Cardiac fibroblast (primary cell): ENCODE data around the gene CNNM2.
A peak's percentile ranks its signal among the peaks of the same experiment; 100 is the strongest.

Source experiments
- DNase-seq, 2 donors: peaks; one replicate each; pipeline versions ENCODE4 v3.0.0 to v3.0.0-alpha.2; 2010; ENCODE audit warnings: low read depth in 2 of 2
- H3K4me3 ChIP-seq, 2 donors: replicated peaks in 1 of 2; 1 replicate in 1 of 2; 2 replicates in 1 of 2; pipeline ENCODE4 v1.5.1; 2011; ENCODE audit warnings: low read depth in 2 of 2, low read length in 2 of 2, mild to moderate bottlenecking in 2 of 2, moderate library complexity in 1 of 2
- CTCF ChIP-seq: IDR thresholded peaks from one replicate; pipeline ENCODE4 v1.5.1; 2011; ENCODE audit warnings: low read depth, mild to moderate bottlenecking, low read length, inconsistent platforms

The CNNM2 gene

DNA sequence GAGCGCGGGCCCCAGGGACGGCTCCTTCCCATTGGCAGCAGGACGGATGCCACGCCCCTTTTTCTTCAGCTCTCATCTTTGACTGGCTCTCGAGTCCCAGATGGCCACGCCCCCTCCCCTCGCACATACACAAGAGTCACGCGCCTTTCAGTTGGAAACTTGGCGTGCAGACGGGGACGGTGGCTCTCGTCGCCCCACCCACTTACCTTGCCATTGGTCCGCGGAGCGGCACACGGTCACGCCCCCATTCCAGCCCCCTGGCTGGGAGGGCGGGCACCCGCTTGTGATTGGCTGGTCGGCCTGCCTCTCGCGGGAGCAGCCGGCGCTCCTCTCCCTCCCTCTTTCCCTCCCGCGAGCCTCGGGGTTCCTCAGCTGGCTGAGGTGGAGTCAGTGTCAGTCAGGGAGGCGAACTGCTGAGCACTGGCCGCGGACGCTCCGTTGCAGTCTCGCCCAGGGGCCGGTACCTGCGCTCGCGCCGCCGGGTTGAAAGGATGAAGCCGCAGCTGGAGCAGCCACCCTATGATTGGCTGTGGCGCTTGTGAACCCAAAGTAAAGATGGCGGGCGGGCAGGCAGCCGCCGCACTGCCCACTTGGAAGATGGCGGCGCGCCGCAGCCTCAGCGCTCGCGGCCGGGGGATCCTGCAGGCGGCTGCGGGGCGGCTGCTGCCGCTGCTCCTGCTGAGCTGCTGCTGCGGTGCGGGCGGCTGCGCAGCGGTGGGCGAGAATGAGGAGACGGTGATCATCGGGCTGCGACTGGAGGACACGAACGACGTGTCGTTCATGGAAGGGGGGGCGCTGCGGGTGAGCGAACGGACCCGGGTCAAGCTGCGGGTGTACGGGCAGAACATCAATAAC lies at the start of gene CNNM2:
Gene CNNM2, plus strand, starts transcription at position 333 of the 855 bp plus-strand sequence. Its CDS starts 187 bp downstream, at position 520.
- TF ChIP-seq CTCF, result no peak
- H3K4me3 ChIP-seq, result peak within 1 kb of the TSS; percentile 89 to 99
- DNase-seq, result peak; percentile 100

DNA sequence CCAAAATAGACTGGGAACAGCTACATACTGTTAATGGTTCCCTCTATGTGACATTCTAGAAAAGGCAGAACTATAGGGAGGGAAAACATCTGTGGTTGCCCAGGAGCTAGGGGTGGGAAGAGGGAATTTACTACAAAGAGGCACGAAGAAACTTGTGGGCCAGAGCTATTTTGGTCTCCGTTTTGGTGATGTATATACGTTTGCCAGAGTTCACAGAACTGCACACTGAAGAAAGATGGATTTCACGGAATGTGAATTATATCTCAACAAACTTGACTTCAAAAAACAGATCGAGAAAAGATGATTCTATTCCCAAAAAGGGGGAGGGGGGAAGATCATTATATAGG lies 49.2 kb upstream of the CNNM2 start:
- TF ChIP-seq CTCF, result no peak
- H3K4me3 ChIP-seq, result peak overlapping the region; percentile 50 to 52
- DNase-seq, result no peak

GRCh38 chr10:102869258-102870198 lies 48.6 kb upstream of the CNNM2 start, which contains the start of gene AS3MT:
Gene AS3MT (plus strand): TSS chr10:102869470. CDS start chr10:102869593, 123 bp downstream.
- peak within 1 kb of the TSS; percentile 50 to 52 for H3K4me3 ChIP-seq
- DNase-seq, result peak in 1 of 2 donors; percentile 9
- TF ChIP-seq CTCF, result no peak

DNA sequence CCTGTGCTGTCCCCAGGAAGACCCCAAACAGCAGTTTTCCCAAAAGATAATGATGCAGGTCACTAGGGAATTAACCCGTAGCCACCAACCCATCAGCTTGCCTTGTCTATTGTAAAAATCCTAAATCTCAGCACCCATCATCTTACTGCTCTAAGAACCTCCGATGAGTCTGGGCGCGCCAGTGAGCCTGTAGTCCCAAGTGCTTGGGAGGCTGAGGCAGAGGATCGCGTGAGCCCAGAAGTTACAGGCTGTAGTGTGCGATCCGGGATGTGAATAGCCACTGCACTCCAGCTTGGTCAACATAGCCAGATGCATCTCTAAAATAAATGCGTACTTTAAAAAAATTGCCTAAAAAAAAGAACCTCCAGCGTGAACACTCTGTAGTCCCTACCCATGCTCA lies 47.9 kb upstream of the CNNM2 start:
- no peak overlapping the region for H3K4me3 ChIP-seq
- TF ChIP-seq CTCF, result no peak
- DNase-seq, result no peak

DNA sequence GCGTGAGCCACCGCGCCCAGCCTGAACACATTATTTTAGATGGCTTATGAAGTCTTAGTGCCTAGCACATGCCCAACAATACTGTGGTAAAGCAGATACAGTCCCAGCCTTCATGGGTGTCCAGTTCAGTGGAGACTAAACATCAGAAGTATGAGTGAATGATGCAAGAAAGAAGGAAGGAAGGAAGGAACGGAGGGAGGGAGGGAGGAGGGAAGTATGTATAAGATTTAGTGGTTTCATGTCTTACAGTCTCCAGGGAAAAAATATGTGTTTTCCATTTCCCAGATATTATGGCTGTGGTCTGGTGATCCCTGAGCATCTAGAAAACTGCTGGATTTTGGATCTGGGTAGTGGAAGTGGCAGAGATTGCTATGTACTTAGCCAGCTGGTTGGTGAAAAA lies 45.9 kb upstream of the CNNM2 start:
- H3K4me3 ChIP-seq, result no peak overlapping the region
- no peak for TF ChIP-seq CTCF
- DNase-seq, result no peak

DNA sequence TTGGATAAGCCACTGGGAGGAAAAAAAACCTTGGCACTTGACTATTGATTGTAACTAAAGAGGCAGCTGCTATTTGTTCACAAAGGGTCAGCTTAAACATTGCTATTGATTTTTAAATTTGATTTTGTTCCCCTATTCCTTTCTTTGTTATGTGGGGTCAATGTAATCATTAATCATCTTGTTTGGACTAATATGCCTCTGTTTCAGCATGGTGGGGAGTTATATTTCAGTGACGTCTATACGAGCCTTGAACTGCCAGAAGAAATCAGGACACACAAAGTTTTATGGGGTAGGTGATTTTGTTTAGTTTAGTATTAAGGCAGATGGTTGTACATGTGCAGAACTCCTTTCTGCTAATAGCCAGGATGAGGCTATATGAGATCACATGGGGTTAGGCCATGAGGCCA lies 41.3 kb upstream of the CNNM2 start:
- no peak for DNase-seq
- TF ChIP-seq CTCF, result no peak
- H3K4me3 ChIP-seq, result no peak overlapping the region
